Neuronal stem cell (in vitro differentiated cells): Measurements from ENCODE around the gene NPHS1.
A peak's percentile ranks its signal among the peaks of the same experiment; 100 is the strongest.

Experiments used
- DNase-seq: peaks from one replicate; pipeline ENCODE4 v3.0.0-alpha.2; 2013; ENCODE audit warnings: low spot score
- H2AFZ ChIP-seq: one replicate; pipeline ENCODE4 v1.6.1; 2013; ENCODE audit warnings: mild to moderate bottlenecking, low read length, inconsistent platforms
- H2AK5ac ChIP-seq: 2 replicates; pipeline ENCODE4 v1.6.1; 2013; ENCODE audit warnings: low read depth, mild to moderate bottlenecking, inconsistent platforms, low read length, moderate library complexity, mixed read lengths
- H2BK120ac ChIP-seq: 2 replicates; pipeline ENCODE4 v1.6.1; 2013; ENCODE audit warnings: low read depth, mild to moderate bottlenecking, inconsistent platforms, low read length, moderate library complexity, mixed read lengths
- H2BK12ac ChIP-seq: one replicate; pipeline ENCODE4 v1.6.1; 2013; ENCODE audit warnings: low read length, inconsistent platforms
- H2BK15ac ChIP-seq: 2 replicates; pipeline ENCODE4 v1.6.1; 2013; ENCODE audit warnings: mild to moderate bottlenecking, low read length, inconsistent platforms, mixed read lengths
- H2BK5ac ChIP-seq: one replicate; pipeline ENCODE4 v1.6.1; 2013; ENCODE audit warnings: inconsistent platforms, mild to moderate bottlenecking, low read length, moderate library complexity
- H3K14ac ChIP-seq: one replicate; pipeline ENCODE4 v1.6.1; 2013; ENCODE audit warnings: low read length, inconsistent platforms
- H3K18ac ChIP-seq: 2 replicates; pipeline ENCODE4 v1.6.1; 2013; ENCODE audit warnings: low read length, inconsistent platforms
- H3K23ac ChIP-seq: 2 replicates; pipeline ENCODE4 v1.6.1; 2013; ENCODE audit warnings: low read depth, mild to moderate bottlenecking, mixed read lengths, low read length, inconsistent platforms; ENCODE audit not compliant: poor library complexity
- H3K27ac ChIP-seq: replicated peaks from 3 replicates; pipeline ENCODE4 v1.5.1; 2013; ENCODE audit warnings: low read length, inconsistent platforms
- H3K27me3 ChIP-seq, 3 experiments: 2 replicates each; pipeline ENCODE4 v1.6.1; 2013; ENCODE audit warnings: low read length in 3 of 3, mild to moderate bottlenecking in 2 of 3, inconsistent platforms in 1 of 3, low read depth in 1 of 3, mixed read lengths in 1 of 3, moderate library complexity in 1 of 3; ENCODE audit not compliant: control insufficient read depth in 3 of 3, insufficient read depth in 3 of 3
- H3K36me3 ChIP-seq, 2 donors: replicated peaks in 1 of 2; 2 replicates each; pipeline ENCODE4 v1.6.1; 2013; ENCODE audit warnings: low read length in 2 of 2; ENCODE audit not compliant: control insufficient read depth in 2 of 2, insufficient read depth in 2 of 2
- H3K4ac ChIP-seq: 2 replicates; pipeline ENCODE4 v1.6.1; 2013; ENCODE audit warnings: inconsistent platforms, mild to moderate bottlenecking, low read length, moderate library complexity
- H3K4me1 ChIP-seq, 2 donors: 1 replicate in 1 of 2; 2 replicates in 1 of 2; pipeline ENCODE4 v1.6.1; 2013; ENCODE audit warnings: low read length in 2 of 2, low read depth in 1 of 2; ENCODE audit not compliant: control insufficient read depth in 2 of 2, insufficient read depth in 1 of 2
- H3K4me2 ChIP-seq: one replicate; pipeline ENCODE4 v1.6.1; 2013; ENCODE audit warnings: mild to moderate bottlenecking, low read length, inconsistent platforms; ENCODE audit not compliant: insufficient read depth, poor library complexity, severe bottlenecking
- H3K4me3 ChIP-seq, 2 donors: 2 replicates each; pipeline ENCODE4 v1.5.1; 2013; ENCODE audit warnings: low read length in 2 of 2, mild to moderate bottlenecking in 2 of 2, inconsistent platforms in 1 of 2, moderate library complexity in 1 of 2
- H3K79me1 ChIP-seq: one replicate; pipeline ENCODE4 v1.6.1; 2013; ENCODE audit warnings: low read depth, mild to moderate bottlenecking, inconsistent platforms, low read length, moderate library complexity
- H3K9ac ChIP-seq: one replicate; pipeline ENCODE4 v1.6.1; 2013; ENCODE audit warnings: mild to moderate bottlenecking, low read depth, low read length, inconsistent platforms; ENCODE audit not compliant: poor library complexity
- H3K9me3 ChIP-seq, 2 donors: replicated peaks in 1 of 2; 2 replicates each; pipeline versions ENCODE3 to v1.6.1; 2013; ENCODE audit warnings: low read length in 2 of 2, mild to moderate bottlenecking in 2 of 2, inconsistent platforms in 1 of 2, low read depth in 1 of 2, mixed read lengths in 1 of 2, moderate library complexity in 1 of 2; ENCODE audit not compliant: control insufficient read depth in 2 of 2, insufficient read depth in 1 of 2
- H4K8ac ChIP-seq: one replicate; pipeline ENCODE4 v1.6.1; 2013; ENCODE audit warnings: low read depth, mild to moderate bottlenecking, inconsistent platforms, low read length, moderate library complexity
- H4K91ac ChIP-seq: one replicate; pipeline ENCODE4 v1.6.1; 2013; ENCODE audit warnings: low read length, low read depth, mild to moderate bottlenecking, inconsistent platforms; ENCODE audit not compliant: poor library complexity
- WGBS, 2 donors: extraction: QIAGEN DNeasy Blood & Tissue Kit; methylation state at CpG; one replicate each; pipeline ENCODE4 v1.1.7; 2013; ENCODE audit warnings: missing lambda C conversion rate in 2 of 2, mixed read lengths in 1 of 2; ENCODE audit not compliant: insufficient read length in 2 of 2, insufficient replicate concordance in 1 of 2; ENCODE audit errors: extremely low coverage in 2 of 2; 5-methylcytosine and 5-hydroxymethylcytosine counted together

NPHS1 gene

GRCh38 chr19:35898499-35898809 lies 46.1 kb upstream of the NPHS1 start:
- H3K9me3 ChIP-seq, result no peaks in the 10 kb centered on the region
- no peak overlapping the region for H3K27ac ChIP-seq

GRCh38 chr19:35897706-35898451 lies 45.6 kb upstream of the NPHS1 start:
- peaks cover 9% of the 10 kb centered on the region for H3K79me1 ChIP-seq
- no peak overlapping the region for H4K8ac ChIP-seq
- no peak overlapping the region for H2BK120ac ChIP-seq
- peak overlapping the region; percentile 65 for H3K23ac ChIP-seq
- H3K36me3 ChIP-seq, result peaks cover 15 to 33% of the 10 kb centered on the region in 2 donors
- H2BK15ac ChIP-seq, result no peak overlapping the region
- no peak overlapping the region for H4K91ac ChIP-seq
- H3K9ac ChIP-seq, result no peak overlapping the region
- H3K14ac ChIP-seq, result no peak overlapping the region
- H3K27ac ChIP-seq, result no peak overlapping the region
- H3K27me3 ChIP-seq, result peaks cover 0 to 20% (median 10%) of the 10 kb centered on the region in 3 experiments
- no peaks in the 10 kb centered on the region for H3K9me3 ChIP-seq
- no peak for DNase-seq
- no peak overlapping the region for H2AK5ac ChIP-seq
- no peak overlapping the region for H3K4me3 ChIP-seq
- H3K4me2 ChIP-seq, result peak overlapping the region; percentile 14
- WGBS, 2 donors, result no CpG with 5 or more reads among the region's 13 CpGs
- H3K4me1 ChIP-seq, result peaks cover 6% of the 10 kb centered on the region in 2 donors
- no peak overlapping the region for H3K4ac ChIP-seq
- H3K18ac ChIP-seq, result no peak overlapping the region
- no peak overlapping the region for H2AFZ ChIP-seq
- no peak overlapping the region for H2BK5ac ChIP-seq
- H2BK12ac ChIP-seq, result no peak overlapping the region

More at GRCh38 chr19:35898499-35898809, 46.1 kb upstream of the NPHS1 start:
- Histone ChIP-seq H3K4ac (no peak overlapping the region), H2AFZ (peak overlapping the region; percentile 98), H3K4me3 (peak overlapping the region; percentile 75 to 93), H3K27me3 (peaks cover 0 to 26% (median 12%) of the 10 kb centered on the region in 3 experiments), H3K4me2 (peak overlapping the region; percentile 62), H2BK12ac (no peak overlapping the region), H4K91ac (no peak overlapping the region), H3K23ac (peak overlapping the region; percentile 16), H2BK15ac (peak overlapping the region; percentile 45), H3K9ac (peak overlapping the region; percentile 53), H3K14ac (no peak overlapping the region), H2BK5ac (peak overlapping the region; percentile 33), H3K79me1 (peaks cover 9% of the 10 kb centered on the region), H3K18ac (peak overlapping the region; percentile 24), H4K8ac (no peak overlapping the region), H3K4me1 (peaks cover 6 to 9% of the 10 kb centered on the region in 2 donors), H2BK120ac (no peak overlapping the region), H3K36me3 (peaks cover 15 to 29% of the 10 kb centered on the region in 2 donors), H2AK5ac (peak overlapping the region; percentile 53)
- DNase-seq, result no peak
- no CpG with 5 or more reads among the region's 17 CpGs for WGBS, 2 donors

DNA sequence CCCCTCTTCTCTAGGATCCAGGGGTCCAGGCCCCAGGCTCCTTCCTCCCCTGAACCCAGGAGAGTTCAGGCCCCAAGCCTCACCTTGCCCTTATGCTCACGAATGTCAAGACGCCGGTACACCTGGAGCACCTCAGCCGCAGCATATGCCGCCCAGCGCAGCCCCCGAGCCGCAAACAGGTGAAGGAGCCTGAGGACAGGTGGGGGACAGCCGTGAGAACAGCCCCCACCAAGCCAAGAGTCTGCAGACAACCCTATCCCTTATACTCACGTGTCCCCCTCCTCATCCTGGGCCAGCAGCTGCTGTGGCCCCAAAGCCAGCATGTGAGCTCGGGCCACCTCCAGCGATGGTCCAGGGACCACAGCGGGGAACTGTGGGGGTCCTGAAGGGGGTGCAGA lies 44.3 kb upstream of the NPHS1 start:
- Histone ChIP-seq H3K36me3 (peaks cover 15 to 33% of the 10 kb centered on the region in 2 donors), H3K18ac (no peak overlapping the region), H3K14ac (no peak overlapping the region), H3K4me3 (no peak overlapping the region), H3K79me1 (peaks cover 9% of the 10 kb centered on the region), H2BK12ac (no peak overlapping the region), H3K27me3 (peaks cover 0 to 8% (median 2%) of the 10 kb centered on the region in 3 experiments), H3K4me2 (no peak overlapping the region), H3K4ac (no peak overlapping the region), H3K23ac (no peak overlapping the region), H2BK15ac (no peak overlapping the region), H3K27ac (no peak overlapping the region), H3K9me3 (no peaks in the 10 kb centered on the region), H4K91ac (no peak overlapping the region), H3K9ac (no peak overlapping the region), H2BK120ac (no peak overlapping the region), H2AFZ (no peak overlapping the region), H4K8ac (no peak overlapping the region), H3K4me1 (peaks cover 6% of the 10 kb centered on the region in 2 donors), H2AK5ac (no peak overlapping the region), H2BK5ac (no peak overlapping the region)
- DNase-seq, result no peak
- no CpG with 5 or more reads among the region's 13 CpGs for WGBS, 2 donors

- no CpG with 5 or more reads among the region's 21 CpGs for WGBS, 2 donors
- Histone ChIP-seq H4K91ac (no peak overlapping the region), H3K36me3 (peaks cover 15 to 33% of the 10 kb centered on the region in 2 donors), H3K4ac (peak overlapping the region; percentile 53), H2AK5ac (no peak overlapping the region), H3K9ac (no peak overlapping the region), H3K4me2 (no peak overlapping the region), H3K23ac (no peak overlapping the region), H4K8ac (no peak overlapping the region), H3K4me3 (no peak overlapping the region), H2BK5ac (no peak overlapping the region), H2AFZ (no peak overlapping the region), H3K14ac (no peak overlapping the region), H3K79me1 (peaks cover 9% of the 10 kb centered on the region), H2BK12ac (no peak overlapping the region), H3K27me3 (peaks cover 0 to 2% (median 2%) of the 10 kb centered on the region in 3 experiments), H2BK15ac (no peak overlapping the region), H3K18ac (no peak overlapping the region), H3K9me3 (no peaks in the 10 kb centered on the region), H3K27ac (no peak overlapping the region), H3K4me1 (peaks cover 3 to 5% of the 10 kb centered on the region in 2 donors), H2BK120ac (no peak overlapping the region)
- DNase-seq, result no peak
Observed at GRCh38 chr19:35895911-35896642, 43.8 kb upstream of the NPHS1 start.
